Stimulated activated CD4-positive, alpha-beta T cell treated with anti-CD3 and anti-CD28 coated beads, Interleukin-4, amount 100 ng/mL, for 24 hours (primary cell): ENCODE results near the gene TMEM131.

Experiments used
- DNase-seq: peaks from one replicate; pipeline ENCODE4 v3.0.0-alpha.2; 2020

TMEM131 gene

GRCh38 chr2:98016908-98017670, 21.3 kb upstream of the TMEM131 start:
- DNase-seq, result no peak

- DNase-seq, result no peak
Measured at GRCh38 chr2:98015671-98016070, 19.9 kb upstream of the TMEM131 start.

- DNase-seq, result no peak
Measured at GRCh38 chr2:98014379-98014778, 18.6 kb upstream of the TMEM131 start.

GRCh38 chr2:98013407-98014042, 17.8 kb upstream of the TMEM131 start:
- peak; percentile 42 for DNase-seq

- DNase-seq, result peak; percentile 56
Measured at GRCh38 chr2:98012561-98012991, 16.8 kb upstream of the TMEM131 start.

GRCh38 chr2:98009887-98010760, 14.4 kb upstream of the TMEM131 start:
- no peak for DNase-seq

GRCh38 chr2:98008415-98008814, 12.7 kb upstream of the TMEM131 start:
- no peak for DNase-seq

- no peak for DNase-seq
Measured at GRCh38 chr2:98006378-98006777, 10.6 kb upstream of the TMEM131 start.

GRCh38 chr2:98004613-98005012, 8.9 kb upstream of the TMEM131 start:
- no peak for DNase-seq

GRCh38 chr2:98004047-98004446, 8.3 kb upstream of the TMEM131 start:
- no peak for DNase-seq

GRCh38 chr2:97999536-97999935, 3.8 kb upstream of the TMEM131 start:
- no peak for DNase-seq

- DNase-seq, result no peak
Measured at GRCh38 chr2:97998431-97999005, 2.8 kb upstream of the TMEM131 start.

- no peak for DNase-seq
Measured at GRCh38 chr2:97997784-97998392, 2.1 kb upstream of the TMEM131 start.

GRCh38 chr2:97996679-97997078, 931 bp upstream of the TMEM131 start:
- no peak for DNase-seq

GRCh38 chr2:97995026-97995733, 568 bp downstream of the TMEM131 start:
- DNase-seq, result peak; percentile 46

GRCh38 chr2:97994476-97994875, 1.3 kb downstream of the TMEM131 start:
- no peak for DNase-seq

- no peak for DNase-seq
Measured at GRCh38 chr2:97993926-97994325, 1.8 kb downstream of the TMEM131 start.

- DNase-seq, result no peak
Measured at GRCh38 chr2:97992836-97993825, 2.6 kb downstream of the TMEM131 start.

- DNase-seq, result no peak
Measured at GRCh38 chr2:97991081-97991856, 4.5 kb downstream of the TMEM131 start.

GRCh38 chr2:97988722-97989121, 7.0 kb downstream of the TMEM131 start:
- DNase-seq, result no peak
